ENCODE data around the gene FGF14. TPM values are rescaled to one million over a fixed set of nuclear protein-coding genes. Genes with fewer than 3 reads are reported as not detected.
A peak's percentile ranks its signal among the peaks of the same experiment; 100 is the strongest.
"Not testable (repeated sequence)": the region's sequence is repeated elsewhere in the genome, so short reads cannot be mapped to it uniquely, and the experiment has no call there.

Gene FGF14
- total and polyA plus RNA-seq, 2 experiments from 2014 or later, result 0.73 TPM; not detected in 1

DNA sequence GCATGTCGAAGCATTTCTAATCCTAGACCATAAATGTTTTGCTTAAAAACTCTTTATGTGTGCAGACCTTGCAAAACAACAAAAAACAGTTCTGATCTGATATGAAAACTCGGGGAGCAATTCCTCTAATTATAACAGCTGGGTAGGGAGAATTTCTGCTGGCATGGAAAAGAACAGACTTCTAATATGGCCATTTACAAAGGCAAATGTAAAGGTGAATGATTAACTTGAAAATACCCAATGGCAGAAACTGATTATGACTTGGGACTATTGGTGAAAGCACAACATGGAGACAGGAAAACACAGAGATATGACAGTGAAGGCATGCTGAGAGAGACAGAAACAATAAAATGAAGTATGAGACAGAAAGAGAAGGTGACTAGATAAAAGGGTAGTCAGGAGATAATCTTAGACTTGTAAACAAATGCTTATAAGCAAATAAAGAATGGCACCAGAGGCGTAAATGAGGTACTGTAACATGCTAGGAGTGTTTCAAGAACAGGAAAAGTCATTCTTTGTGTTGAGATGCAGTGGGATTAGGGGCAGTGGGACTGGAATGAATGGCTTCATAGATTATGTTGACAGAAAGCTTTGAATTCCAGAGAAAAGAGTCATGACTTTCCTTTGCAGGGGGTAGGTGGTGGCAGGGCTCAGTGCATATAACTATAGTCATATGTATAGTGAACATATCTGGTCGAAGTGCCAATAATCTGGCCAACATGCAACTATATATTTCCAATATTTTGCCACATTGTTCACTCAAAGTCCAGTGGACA lies 556.4 kb downstream of the FGF14 start:
- DNase-seq (ENCODE audit: low spot score), result no peak
- Histone ChIP-seq H3K79me2 (no peaks in the 10 kb centered on the region), H3K36me3 (replicated peaks; ENCODE audit: insufficient read depth, low read depth) (no peaks in the 10 kb centered on the region), H3K9me2 (replicated peaks; ENCODE audit: insufficient read depth) (no peaks in the 10 kb centered on the region), H4K20me1 (ENCODE audit: insufficient read depth, poor library complexity, severe bottlenecking) (no peaks in the 10 kb centered on the region), H3K27ac (peak overlapping the region; percentile 22), H3K4me1 (ENCODE audit: insufficient read depth) (no peaks in the 10 kb centered on the region), H3K4me3 (no peak overlapping the region), H3K27me3 (no peaks in the 10 kb centered on the region), H3K4me2 (no peak overlapping the region), H2AFZ (no peak overlapping the region), H3K9me3 (ENCODE audit: low read depth) (no peaks in the 10 kb centered on the region)
- 70% methylated on average over 4 of the region's 4 CpGs for WGBS (ENCODE audit: low lambda C conversion rate, missing lambda C conversion rate)
- TF ChIP-seq EZH2phosphoT487 (IDR thresholded peaks at IDR 0.05; ENCODE audit: low read depth, severe bottlenecking, unreplicated experiment), result no peak
- TF ChIP-seq, protein P1, sequence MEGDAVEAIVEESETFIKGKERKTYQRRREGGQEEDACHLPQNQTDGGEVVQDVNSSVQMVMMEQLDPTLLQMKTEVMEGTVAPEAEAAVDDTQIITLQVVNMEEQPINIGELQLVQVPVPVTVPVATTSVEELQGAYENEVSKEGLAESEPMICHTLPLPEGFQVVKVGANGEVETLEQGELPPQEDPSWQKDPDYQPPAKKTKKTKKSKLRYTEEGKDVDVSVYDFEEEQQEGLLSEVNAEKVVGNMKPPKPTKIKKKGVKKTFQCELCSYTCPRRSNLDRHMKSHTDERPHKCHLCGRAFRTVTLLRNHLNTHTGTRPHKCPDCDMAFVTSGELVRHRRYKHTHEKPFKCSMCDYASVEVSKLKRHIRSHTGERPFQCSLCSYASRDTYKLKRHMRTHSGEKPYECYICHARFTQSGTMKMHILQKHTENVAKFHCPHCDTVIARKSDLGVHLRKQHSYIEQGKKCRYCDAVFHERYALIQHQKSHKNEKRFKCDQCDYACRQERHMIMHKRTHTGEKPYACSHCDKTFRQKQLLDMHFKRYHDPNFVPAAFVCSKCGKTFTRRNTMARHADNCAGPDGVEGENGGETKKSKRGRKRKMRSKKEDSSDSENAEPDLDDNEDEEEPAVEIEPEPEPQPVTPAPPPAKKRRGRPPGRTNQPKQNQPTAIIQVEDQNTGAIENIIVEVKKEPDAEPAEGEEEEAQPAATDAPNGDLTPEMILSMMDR (IDR thresholded peaks at IDR 0.05; ENCODE audit: poor library complexity), result no peak
- no peak for TF ChIP-seq EZH2 (IDR thresholded peaks at IDR 0.05; ENCODE audit: borderline replicate concordance)

DNA sequence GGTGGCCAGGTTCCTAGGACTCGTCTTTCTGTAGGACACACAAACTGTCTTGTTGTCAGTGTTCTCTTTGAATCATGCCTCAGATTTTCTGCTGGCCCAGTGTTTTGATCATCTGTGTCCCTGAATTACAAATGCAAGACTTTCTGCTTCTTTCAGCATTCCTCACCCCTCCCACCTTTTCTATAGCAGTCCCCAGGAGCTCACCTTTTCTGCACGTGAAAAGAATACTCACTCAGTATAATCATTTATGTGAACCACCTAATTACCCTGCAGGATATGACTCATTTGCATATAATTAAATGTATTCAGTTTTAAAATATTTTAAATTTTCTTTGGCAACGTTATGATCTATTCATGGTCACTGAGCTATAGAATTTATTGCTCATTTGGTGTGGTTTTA lies 560.1 kb downstream of the FGF14 start:
- no peaks in the 10 kb centered on the region for H3K36me3 ChIP-seq (replicated peaks; ENCODE audit: insufficient read depth, low read depth)
- H2AFZ ChIP-seq, result no peak overlapping the region
- H3K4me1 ChIP-seq (ENCODE audit: insufficient read depth), result no peaks in the 10 kb centered on the region
- H4K20me1 ChIP-seq (ENCODE audit: insufficient read depth, poor library complexity, severe bottlenecking), result no peaks in the 10 kb centered on the region
- H3K27ac ChIP-seq, result no peak overlapping the region
- 24% methylated on average over 3 of the region's 3 CpGs for WGBS (ENCODE audit: low lambda C conversion rate, missing lambda C conversion rate)
- H3K79me2 ChIP-seq, result no peaks in the 10 kb centered on the region
- no peaks in the 10 kb centered on the region for H3K9me3 ChIP-seq (ENCODE audit: low read depth)
- no peak overlapping the region for H3K4me3 ChIP-seq
- no peak for DNase-seq (ENCODE audit: low spot score)
- H3K9me2 ChIP-seq (replicated peaks; ENCODE audit: insufficient read depth), result no peaks in the 10 kb centered on the region
- H3K4me2 ChIP-seq, result no peak overlapping the region
- TF ChIP-seq, protein P1 (IDR thresholded peaks at IDR 0.05; ENCODE audit: poor library complexity), result no peak
- TF ChIP-seq EZH2phosphoT487 (IDR thresholded peaks at IDR 0.05; ENCODE audit: low read depth, severe bottlenecking, unreplicated experiment), result no peak
- no peaks in the 10 kb centered on the region for H3K27me3 ChIP-seq

DNA sequence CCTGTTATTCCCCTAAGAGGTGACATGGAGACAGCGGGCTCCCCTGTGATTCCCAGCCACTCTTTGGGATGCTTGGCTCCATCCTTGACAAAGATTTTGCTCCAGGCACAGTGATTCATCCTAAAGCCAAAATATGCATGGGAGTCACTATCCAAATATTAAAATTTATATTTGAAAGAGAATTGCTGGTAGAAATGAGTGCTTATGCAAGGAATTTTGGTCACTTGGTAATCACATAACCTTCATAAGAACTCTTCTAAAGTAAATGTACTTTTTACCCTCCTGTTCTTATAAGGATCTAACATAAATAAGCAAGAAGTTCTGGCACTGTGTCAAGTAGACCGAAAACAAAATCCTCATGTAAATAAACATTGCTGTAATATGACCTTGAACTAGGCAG lies 563.5 kb downstream of the FGF14 start:
- WGBS (ENCODE audit: low lambda C conversion rate, missing lambda C conversion rate), result 58% methylated on average over 2 of the region's 2 CpGs
- TF ChIP-seq EZH2 (IDR thresholded peaks at IDR 0.05; ENCODE audit: borderline replicate concordance), result no peak
- TF ChIP-seq, protein P1 (IDR thresholded peaks at IDR 0.05; ENCODE audit: poor library complexity), result no peak
- no peak for TF ChIP-seq EZH2phosphoT487 (IDR thresholded peaks at IDR 0.05; ENCODE audit: low read depth, severe bottlenecking, unreplicated experiment)
- DNase-seq (ENCODE audit: low spot score), result no peak

DNA sequence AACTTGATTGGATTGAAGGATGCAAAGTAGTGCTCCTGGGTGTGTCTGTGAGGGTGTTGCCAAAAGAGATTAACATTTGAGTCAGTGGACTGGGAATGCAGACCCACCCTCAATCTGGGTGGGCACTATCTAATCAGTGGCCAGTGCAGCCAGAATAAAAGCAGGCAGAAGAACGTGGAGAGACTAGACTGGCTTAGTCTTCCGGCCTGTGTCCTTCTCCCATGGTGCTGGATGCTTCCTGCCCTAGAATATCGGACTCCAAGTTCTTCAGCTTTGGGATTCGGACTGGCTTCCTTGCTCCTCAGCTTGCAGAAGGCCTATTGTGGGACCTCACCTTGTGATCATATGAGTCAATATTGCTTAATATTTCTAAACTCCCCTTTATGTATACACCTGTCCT lies 564.1 kb downstream of the FGF14 start:
- not testable (repeated sequence) for H3K9me2 ChIP-seq (replicated peaks; ENCODE audit: insufficient read depth); H3K4me3 ChIP-seq; H3K9me3 ChIP-seq (ENCODE audit: low read depth); H3K27ac ChIP-seq; H3K27me3 ChIP-seq; H3K79me2 ChIP-seq; H3K36me3 ChIP-seq (replicated peaks; ENCODE audit: insufficient read depth, low read depth); H4K20me1 ChIP-seq (ENCODE audit: insufficient read depth, poor library complexity, severe bottlenecking); DNase-seq (ENCODE audit: low spot score); H2AFZ ChIP-seq; H3K4me1 ChIP-seq (ENCODE audit: insufficient read depth); H3K4me2 ChIP-seq
- WGBS (ENCODE audit: low lambda C conversion rate, missing lambda C conversion rate), result 89% methylated on average over 4 of the region's 4 CpGs

More for the DNA sequence above, 563.5 kb downstream of the FGF14 start:
- H2AFZ ChIP-seq, result no peak overlapping the region
- no peaks in the 10 kb centered on the region for H3K4me1 ChIP-seq (ENCODE audit: insufficient read depth)
- no peaks in the 10 kb centered on the region for H3K79me2 ChIP-seq
- H3K27me3 ChIP-seq, result no peaks in the 10 kb centered on the region
- no peak overlapping the region for H3K4me2 ChIP-seq
- H3K27ac ChIP-seq, result no peak overlapping the region
- no peaks in the 10 kb centered on the region for H4K20me1 ChIP-seq (ENCODE audit: insufficient read depth, poor library complexity, severe bottlenecking)
- H3K9me2 ChIP-seq (replicated peaks; ENCODE audit: insufficient read depth), result no peaks in the 10 kb centered on the region
- H3K36me3 ChIP-seq (replicated peaks; ENCODE audit: insufficient read depth, low read depth), result no peaks in the 10 kb centered on the region
- no peak overlapping the region for H3K4me3 ChIP-seq
- H3K9me3 ChIP-seq (ENCODE audit: low read depth), result no peaks in the 10 kb centered on the region
